GM19455 (cell line): ENCODE results near the gene PTMA.
A peak's percentile ranks its signal among the peaks of the same experiment; 100 is the strongest.
"Not testable (repeated sequence)": the region's sequence is repeated elsewhere in the genome, so short reads cannot be mapped to it uniquely, and the experiment has no call there.

Source experiments
- ATAC-seq: cut with Tn5 transposase; IDR thresholded peaks from one replicate; pipeline ENCODE4 v1.9.1; 2021; ENCODE audit not compliant: unreplicated experiment

The PTMA gene

GRCh38 chr2:231691251-231691772 is 17.0 kb upstream of the PTMA start:
- no peak for ATAC-seq

DNA sequence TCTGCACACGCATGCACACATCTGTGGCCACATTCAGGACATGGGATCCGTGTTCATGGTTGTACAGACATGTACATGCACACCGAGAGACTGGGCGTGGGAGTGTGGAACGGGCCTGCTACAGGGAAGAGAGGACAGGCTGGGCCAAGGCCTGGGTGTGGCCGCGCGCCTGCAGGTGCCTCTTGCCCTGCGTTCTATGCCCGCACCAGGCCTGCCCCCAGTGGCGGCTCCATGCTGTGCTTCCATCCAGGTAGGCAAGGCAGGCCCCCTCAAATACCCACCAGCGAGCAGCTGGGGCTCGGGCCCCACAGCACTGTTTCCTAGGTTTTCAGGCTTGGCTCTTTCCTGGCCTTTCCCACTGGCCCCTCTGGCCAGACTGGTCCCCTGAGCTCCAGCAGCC is 15.5 kb upstream of the PTMA start:
- ATAC-seq, result no peak

GRCh38 chr2:231693956-231694355 is 14.4 kb upstream of the PTMA start:
- ATAC-seq, result no peak

- no peak for ATAC-seq
These were observed 12.3 kb upstream of the PTMA start for GRCh38 chr2:231696004-231696367.

DNA sequence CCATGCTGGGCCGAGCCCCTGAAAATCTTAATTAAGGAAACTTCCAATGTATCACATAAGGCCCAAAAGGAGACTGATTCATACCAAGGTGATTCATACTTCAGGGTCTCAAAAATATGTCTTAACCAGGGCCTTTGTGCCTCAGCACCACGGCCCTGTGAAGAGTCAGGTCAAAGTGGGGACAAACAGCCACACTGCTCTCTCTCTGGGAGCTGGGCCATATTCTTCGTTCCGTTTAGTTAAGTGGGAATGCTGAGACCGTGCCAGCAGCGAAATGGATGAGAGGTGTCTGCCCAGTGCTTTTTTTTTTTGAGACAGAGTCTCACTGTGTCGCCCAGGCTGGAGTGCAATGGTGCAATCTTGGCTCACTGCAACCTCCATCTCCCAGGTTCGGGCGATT is 9.3 kb upstream of the PTMA start:
- no peak for ATAC-seq

GRCh38 chr2:231701456-231702373 is 6.6 kb upstream of the PTMA start:
- no peak for ATAC-seq

DNA sequence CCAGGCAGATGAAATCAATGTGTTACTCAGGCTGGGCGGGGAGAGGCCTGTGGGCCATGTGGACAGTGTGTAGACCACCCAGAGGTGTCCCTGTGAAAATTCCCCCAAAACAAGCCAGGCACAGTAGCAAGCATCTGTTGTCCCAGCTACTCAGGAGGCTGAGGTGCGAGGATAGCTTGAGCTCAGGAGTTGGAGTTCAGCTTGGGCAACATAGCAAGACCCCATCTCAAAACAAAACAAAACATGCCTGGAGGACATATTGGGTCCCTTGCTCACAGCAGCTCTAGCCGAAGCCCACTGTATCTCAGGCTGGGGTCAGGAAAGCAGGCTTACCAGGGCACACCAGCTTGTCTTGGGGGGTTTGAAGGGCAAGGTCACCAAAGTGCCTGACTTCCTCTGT is 4.3 kb upstream of the PTMA start:
- ATAC-seq, result no peak

GRCh38 chr2:231706731-231707624 is 1.3 kb upstream of the PTMA start:
- peak; percentile 38 for ATAC-seq

DNA sequence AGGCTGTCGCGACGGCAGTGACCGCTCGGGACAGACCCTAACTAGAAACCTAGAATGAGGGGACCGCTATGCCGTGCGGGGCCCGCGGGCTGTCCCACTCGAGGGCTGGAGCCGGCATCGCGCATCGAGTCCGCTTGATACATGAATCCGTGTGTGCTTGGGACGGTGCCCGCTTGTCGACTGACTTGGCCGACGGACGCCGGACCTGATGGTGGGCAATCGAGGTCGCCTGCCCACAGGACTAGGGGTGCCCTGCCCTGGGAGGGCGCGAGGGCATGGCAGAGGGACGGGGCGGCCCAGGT is 749 bp upstream of the PTMA start:
- ATAC-seq, result peak; percentile 1

GRCh38 chr2:231708773-231709635 is 679 bp downstream of the PTMA start:
- no peak for ATAC-seq

DNA sequence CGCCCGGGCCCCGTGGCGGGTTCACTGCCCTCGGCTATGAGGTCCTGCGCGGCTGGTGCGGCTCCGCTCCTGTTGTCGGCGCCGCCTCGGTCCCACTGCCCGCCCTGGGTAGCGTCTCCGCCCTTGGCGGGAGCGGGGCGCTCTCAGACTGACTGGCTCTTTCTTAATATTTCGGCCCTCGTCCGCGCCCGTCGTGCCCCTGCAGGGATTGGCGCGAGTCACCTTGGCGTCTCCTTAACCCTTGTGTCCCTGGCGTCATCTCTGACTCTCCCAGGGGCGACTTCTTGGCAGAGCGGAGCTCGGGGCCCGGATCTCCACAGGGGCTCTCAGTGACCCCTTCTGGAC is 1.3 kb downstream of the PTMA start:
- ATAC-seq, result no peak

GRCh38 chr2:231709981-231710798 is 1.9 kb downstream of the PTMA start:
- ATAC-seq, result no peak

- no peak for ATAC-seq
These were observed 2.7 kb downstream of the PTMA start for GRCh38 chr2:231710799-231711676.

DNA sequence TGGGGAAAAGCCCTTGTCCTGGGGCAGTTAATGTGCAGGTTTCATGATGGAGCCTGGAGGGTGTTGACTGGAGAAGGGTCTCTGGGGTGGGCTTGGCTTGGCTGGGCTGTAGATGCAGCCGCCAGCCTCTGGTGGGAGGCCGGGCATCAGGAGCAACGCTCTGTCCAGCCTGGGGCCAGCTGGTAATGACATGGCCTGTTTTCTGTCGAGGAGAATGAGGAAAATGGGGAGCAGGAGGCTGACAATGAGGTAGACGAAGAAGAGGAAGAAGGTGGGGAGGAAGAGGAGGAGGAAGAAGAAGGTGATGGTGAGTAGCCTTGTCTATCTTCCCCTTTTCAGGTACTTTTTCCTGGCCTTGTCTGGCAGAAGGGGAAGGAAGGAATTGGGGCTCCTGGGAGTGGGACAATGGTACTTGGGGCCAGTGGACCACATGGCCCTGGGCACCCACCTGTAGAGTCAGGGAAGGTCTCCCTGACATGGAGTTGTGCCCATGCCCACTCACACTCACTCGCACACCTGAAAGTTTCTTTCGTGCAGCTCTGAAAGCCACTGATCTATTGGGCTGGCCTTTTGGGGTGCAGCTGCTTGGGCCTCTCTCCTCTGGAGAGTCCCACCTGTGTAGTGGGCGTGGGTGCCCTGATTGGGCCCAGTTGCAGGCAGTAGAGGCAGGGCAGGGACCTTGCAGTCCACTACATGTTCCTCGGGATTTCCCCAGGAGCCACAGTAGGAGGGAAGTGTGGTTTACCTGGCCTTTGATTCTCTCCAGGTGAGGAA is 3.5 kb downstream of the PTMA start:
- ATAC-seq, result no peak

DNA sequence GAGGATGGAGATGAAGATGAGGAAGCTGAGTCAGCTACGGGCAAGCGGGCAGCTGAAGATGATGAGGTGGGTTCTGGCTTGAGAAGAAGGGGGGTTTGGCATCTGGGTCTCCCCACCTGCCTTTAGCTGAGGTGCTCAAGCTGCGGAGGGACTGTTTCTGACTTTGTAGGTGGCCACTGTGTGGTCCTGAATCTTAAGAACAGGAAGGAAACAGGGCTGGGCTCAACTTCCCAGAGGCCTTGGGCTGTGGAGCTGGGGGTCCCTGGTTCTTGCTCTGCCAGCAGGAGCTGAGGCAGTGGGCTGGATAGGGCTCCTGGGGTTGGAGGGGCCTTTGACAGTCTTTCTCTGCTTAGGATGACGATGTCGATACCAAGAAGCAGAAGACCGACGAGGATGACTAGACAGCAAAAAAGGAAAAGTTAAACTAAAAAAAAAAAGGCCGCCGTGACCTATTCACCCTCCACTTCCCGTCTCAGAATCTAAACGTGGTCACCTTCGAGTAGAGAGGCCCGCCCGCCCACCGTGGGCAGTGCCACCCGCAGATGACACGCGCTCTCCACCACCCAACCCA is 4.2 kb downstream of the PTMA start:
- ATAC-seq, result not testable (repeated sequence)

DNA sequence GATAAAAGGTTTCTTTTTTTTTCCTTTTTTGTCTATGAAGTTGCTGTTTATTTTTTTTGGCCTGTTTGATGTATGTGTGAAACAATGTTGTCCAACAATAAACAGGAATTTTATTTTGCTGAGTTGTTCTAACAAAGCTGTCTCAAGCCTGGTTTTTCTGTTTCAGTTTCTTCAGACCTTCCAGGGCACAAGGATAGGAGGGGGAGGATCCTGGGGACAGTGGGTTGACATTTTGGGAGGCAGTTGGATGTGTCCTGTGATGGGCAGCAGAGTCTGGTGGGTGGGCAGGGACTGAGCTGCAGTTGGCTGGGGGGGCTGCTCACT is 5.0 kb downstream of the PTMA start:
- not testable (repeated sequence) for ATAC-seq

DNA sequence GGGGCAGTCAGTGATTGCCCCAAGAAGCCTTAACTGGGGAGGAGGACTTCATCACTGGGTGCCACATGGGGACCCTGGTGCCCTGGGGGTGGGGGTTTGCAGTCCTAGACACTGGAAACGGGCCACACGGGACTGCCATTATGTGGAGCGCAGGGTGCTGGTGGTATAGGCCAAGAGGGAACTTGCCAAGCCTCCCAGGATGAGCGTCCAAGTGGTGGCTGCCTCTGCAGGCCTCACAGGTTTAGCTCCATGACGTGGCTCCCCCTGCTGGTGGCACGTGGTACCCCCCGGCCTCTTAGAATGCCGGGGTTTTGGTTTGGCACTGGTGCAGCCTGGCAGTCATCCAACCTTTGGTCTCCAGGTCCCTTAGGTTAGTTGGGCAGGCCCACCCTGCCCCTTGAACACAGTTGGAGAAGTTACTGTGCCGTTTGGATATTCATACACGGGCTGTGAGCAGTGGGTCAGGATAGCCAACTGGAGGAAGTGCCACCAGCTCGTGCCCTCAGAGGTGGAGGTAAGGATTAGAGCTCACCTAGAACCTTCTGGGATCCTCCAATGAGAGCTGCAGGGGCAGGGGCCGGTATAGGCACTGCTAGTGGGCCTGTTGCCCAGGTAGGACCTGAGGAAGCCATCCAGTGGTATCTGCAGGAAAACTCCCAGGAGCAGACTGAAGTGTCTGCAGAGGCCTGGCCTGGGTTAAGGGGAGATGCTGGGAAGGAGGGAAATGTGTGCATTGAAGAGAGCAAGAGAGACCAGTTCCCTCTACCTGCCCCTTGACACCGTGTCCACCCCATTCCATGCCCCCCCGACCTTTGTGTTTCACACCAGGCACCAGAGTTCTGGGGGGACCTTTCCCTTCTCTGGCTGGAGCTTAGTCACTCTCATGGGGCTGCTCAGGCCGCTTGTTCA is 5.7 kb downstream of the PTMA start:
- ATAC-seq, result no peak
